ENCODE results near the gene ABCE1.

DNA sequence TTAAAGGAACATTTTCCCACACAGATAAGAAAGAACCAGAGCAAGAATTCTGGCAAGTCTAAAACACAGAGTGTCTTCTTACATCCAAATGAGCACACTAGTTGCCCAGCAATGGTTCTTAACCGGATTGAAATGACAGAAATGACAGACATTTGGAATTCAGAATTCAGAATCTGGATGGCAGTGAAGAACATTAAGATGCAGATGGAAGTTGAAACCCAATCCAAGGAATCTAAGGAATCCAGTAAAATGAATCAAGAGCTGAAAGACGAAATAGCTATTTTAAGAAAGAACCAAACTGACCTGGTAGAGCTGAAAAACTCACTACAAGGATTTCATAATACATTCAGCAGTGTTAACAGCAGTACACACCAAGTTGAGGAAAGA, 21.6 kb upstream of the ABCE1 start:
- TF ChIP-seq, protein P1, sequence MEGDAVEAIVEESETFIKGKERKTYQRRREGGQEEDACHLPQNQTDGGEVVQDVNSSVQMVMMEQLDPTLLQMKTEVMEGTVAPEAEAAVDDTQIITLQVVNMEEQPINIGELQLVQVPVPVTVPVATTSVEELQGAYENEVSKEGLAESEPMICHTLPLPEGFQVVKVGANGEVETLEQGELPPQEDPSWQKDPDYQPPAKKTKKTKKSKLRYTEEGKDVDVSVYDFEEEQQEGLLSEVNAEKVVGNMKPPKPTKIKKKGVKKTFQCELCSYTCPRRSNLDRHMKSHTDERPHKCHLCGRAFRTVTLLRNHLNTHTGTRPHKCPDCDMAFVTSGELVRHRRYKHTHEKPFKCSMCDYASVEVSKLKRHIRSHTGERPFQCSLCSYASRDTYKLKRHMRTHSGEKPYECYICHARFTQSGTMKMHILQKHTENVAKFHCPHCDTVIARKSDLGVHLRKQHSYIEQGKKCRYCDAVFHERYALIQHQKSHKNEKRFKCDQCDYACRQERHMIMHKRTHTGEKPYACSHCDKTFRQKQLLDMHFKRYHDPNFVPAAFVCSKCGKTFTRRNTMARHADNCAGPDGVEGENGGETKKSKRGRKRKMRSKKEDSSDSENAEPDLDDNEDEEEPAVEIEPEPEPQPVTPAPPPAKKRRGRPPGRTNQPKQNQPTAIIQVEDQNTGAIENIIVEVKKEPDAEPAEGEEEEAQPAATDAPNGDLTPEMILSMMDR (IDR thresholded peaks at IDR 0.05; ENCODE audit: insufficient read depth, low read depth, low read length): no peak
- no peak for TF ChIP-seq EZH2 (IDR thresholded peaks at IDR 0.05; ENCODE audit: insufficient read depth, low read length)
